PC-9 (cell line): ENCODE measurements around the gene FRG2C. TPM values are rescaled to one million over a fixed set of nuclear protein-coding genes. Genes with fewer than 3 reads are reported as not detected.
"Not testable (repeated sequence)": the region's sequence is repeated elsewhere in the genome, so short reads cannot be mapped to it uniquely, and the experiment has no call there.

Experiments used
- Bru-seq: library from RNA; stranded (reverse); fragments of 400-500 nt; gene quantifications from one replicate; lab custom pipeline; 2021; lab: Mats Ljungman, UMichigan
- BruChase-seq, 2 experiments: library from RNA; stranded (reverse); fragments of 400-500 nt; gene quantifications; one replicate each; lab custom pipeline; 2021; lab: Mats Ljungman, UMichigan
- BruUV-seq: library from RNA; stranded (reverse); fragments of 400-500 nt; replicated peaks from 2 replicates; lab custom pipeline; 2021; lab: Mats Ljungman, UMichigan
- CTCF ChIA-PET: fragments of 300-600 bp; sonication (Branson Sonifier 250); formaldehyde crosslinking; loops from one replicate; lab custom pipeline; 2022; ENCODE audit warnings: antibody characterized with exemption; lab: Charles Lee
- POLR2A ChIA-PET: fragments of 300-600 bp; sonication (Branson Sonifier 250); formaldehyde crosslinking; loops from one replicate; lab custom pipeline; 2022; ENCODE audit warnings: antibody characterized with exemption; ENCODE audit not compliant: unreplicated experiment; lab: Charles Lee
- DNase-seq, 2 experiments: peaks; one replicate each; pipeline versions ENCODE4 v3.0.0 to v3.0.0-alpha.2; 2015 to 2022; ENCODE audit warnings: mixed read lengths in 1 of 2
- H2AFZ ChIP-seq: fragments of 200-600 bp; sonication (generic); 2 replicates; pipeline ENCODE4 v1.8.1; 2017; ENCODE audit warnings: antibody characterized with exemption
- H3F3A ChIP-seq: fragments of 200-600 bp; sonication (generic); 2 replicates; pipeline ENCODE4 v1.8.1; 2017; ENCODE audit warnings: antibody characterized with exemption, mild to moderate bottlenecking, low read depth; ENCODE audit not compliant: insufficient read depth
- H3K27ac ChIP-seq: fragments of 200-600 bp; sonication (generic); 2 replicates; pipeline ENCODE4 v1.6.1; 2016; ENCODE audit warnings: mixed run types
- H3K27me3 ChIP-seq: fragments of 200-600 bp; sonication (generic); 2 replicates; pipeline ENCODE4 v1.6.1; 2016; ENCODE audit warnings: low read depth, mixed run types; ENCODE audit not compliant: insufficient read depth
- H3K36me3 ChIP-seq: fragments of 200-600 bp; sonication (generic); 2 replicates; pipeline ENCODE4 v1.6.1; 2016; ENCODE audit warnings: low read depth, mixed run types
- H3K4me1 ChIP-seq: fragments of 200-600 bp; sonication (generic); replicated peaks from 2 replicates; pipeline ENCODE4 v1.6.1; 2016; ENCODE audit warnings: mixed run types; ENCODE audit not compliant: insufficient read depth
- H3K4me2 ChIP-seq: fragments of 200-600 bp; sonication (generic); 2 replicates; pipeline ENCODE4 v1.6.1; 2017; ENCODE audit warnings: mixed run types
- H3K4me3 ChIP-seq: fragments of 200-600 bp; sonication (generic); 2 replicates; pipeline ENCODE4 v1.6.1; 2016; ENCODE audit warnings: mixed run types
- H3K79me2 ChIP-seq: fragments of 200-600 bp; sonication (generic); 2 replicates; pipeline ENCODE4 v1.6.1; 2017; ENCODE audit warnings: low read depth, mixed run types
- H3K9me2 ChIP-seq: fragments of 200-600 bp; sonication (generic); 2 replicates; pipeline ENCODE4 v1.8.1; 2017; ENCODE audit warnings: mild to moderate bottlenecking; ENCODE audit not compliant: insufficient read depth
- H3K9me3 ChIP-seq: fragments of 200-600 bp; sonication (generic); 2 replicates; pipeline ENCODE4 v1.8.1; 2016; ENCODE audit warnings: low read depth; ENCODE audit not compliant: insufficient read depth
- H4K20me1 ChIP-seq: fragments of 200-600 bp; sonication (generic); 2 replicates; pipeline ENCODE4 v1.8.1; 2017; ENCODE audit not compliant: insufficient read depth
- intact Hi-C: fragments of 100-400 bp; cut with micrococcal nuclease; formaldehyde crosslinking; loops from one replicate; pipeline ENCODE4 v1.10.0; 2022; ENCODE audit not compliant: unreplicated experiment
- long read RNA-seq: library from polyadenylated mRNA; stranded (forward); transcript quantifications from one replicate; pipeline ENCODE4 v2.0.0, GENCODE V29; 2022
- total RNA-seq: library from RNA; stranded (reverse); gene quantifications from 2 replicates; pipeline ENCODE4 v1.2.3, GENCODE V29; 2021

The FRG2C gene
- total RNA-seq (not detected in 2 replicates), Bru-seq, nascent RNA (not detected), BruChase-seq, experiment 1, labeled RNA remaining after a 2-hour chase (not detected), BruChase-seq, experiment 2, labeled RNA remaining after a 6-hour chase (not detected)
- long read RNA-seq, result 0 reads

- CTCF ChIA-PET, POLR2A ChIA-PET: not testable (repeated sequence)
These were observed at the start of gene FRG2C for GRCh38 chr3:75664028-75664427. Gene FRG2C (plus strand): TSS chr3:75664328. CDS start chr3:75664380, 52 bp downstream.

GRCh38 chr3:75618666-75619305 is 45.3 kb upstream of the FRG2C start:
- BruUV-seq, H3K4me2 ChIP-seq, H2AFZ ChIP-seq, H3K36me3 ChIP-seq, H3K4me1 ChIP-seq, H3K4me3 ChIP-seq, H3K79me2 ChIP-seq, intact Hi-C loops, H3K9me3 ChIP-seq, H3K27me3 ChIP-seq, H4K20me1 ChIP-seq, H3F3A ChIP-seq, H3K27ac ChIP-seq, H3K9me2 ChIP-seq, DNase-seq, POLR2A ChIA-PET, CTCF ChIA-PET: not testable (repeated sequence)

More at GRCh38 chr3:75664028-75664427, at the start of gene FRG2C:
- intact Hi-C loops, H3K79me2 ChIP-seq, H2AFZ ChIP-seq, H3F3A ChIP-seq, H3K4me2 ChIP-seq, BruUV-seq, H3K9me2 ChIP-seq, H3K27ac ChIP-seq, H3K4me1 ChIP-seq, H3K36me3 ChIP-seq, H3K27me3 ChIP-seq, DNase-seq, H3K9me3 ChIP-seq, H4K20me1 ChIP-seq, H3K4me3 ChIP-seq: not testable (repeated sequence)

DNA sequence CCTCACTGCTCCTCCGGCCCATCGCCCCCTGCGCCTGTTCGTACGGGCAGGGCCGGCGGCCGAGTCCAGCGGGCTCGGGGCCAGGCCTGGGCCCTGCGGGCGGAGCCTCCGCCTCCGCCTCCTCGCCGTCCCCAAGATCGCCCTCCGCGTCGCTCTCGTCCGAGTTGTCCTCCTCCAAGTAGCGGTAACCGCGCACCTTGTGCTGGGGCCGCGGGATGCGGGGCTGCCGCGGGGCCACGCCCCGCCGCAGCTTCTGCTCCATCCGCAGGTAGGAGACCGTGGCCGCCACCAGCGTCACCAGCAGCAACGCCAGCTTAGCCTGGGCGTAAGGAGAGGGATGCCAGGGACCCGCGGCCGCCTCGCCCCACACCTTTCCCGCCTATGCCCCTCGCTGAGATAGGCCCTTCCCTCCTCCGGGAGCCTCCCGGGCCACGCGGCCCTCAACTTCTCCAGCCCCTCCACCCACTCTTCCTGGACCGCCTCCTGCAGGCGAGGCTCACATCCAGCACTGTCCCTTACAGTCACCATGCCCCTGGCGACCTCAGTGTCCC is 44.6 kb upstream of the FRG2C start:
- intact Hi-C loops, BruUV-seq, H3K27ac ChIP-seq, H3K4me2 ChIP-seq, H3K79me2 ChIP-seq, H3F3A ChIP-seq, H3K36me3 ChIP-seq, H3K9me2 ChIP-seq, H3K4me1 ChIP-seq, CTCF ChIA-PET, H3K27me3 ChIP-seq, DNase-seq, H2AFZ ChIP-seq, H3K9me3 ChIP-seq, H3K4me3 ChIP-seq, H4K20me1 ChIP-seq, POLR2A ChIA-PET: not testable (repeated sequence)

- POLR2A ChIA-PET, intact Hi-C loops, H3K4me3 ChIP-seq, H3K27ac ChIP-seq, BruUV-seq, H3F3A ChIP-seq, H4K20me1 ChIP-seq, H2AFZ ChIP-seq, H3K4me1 ChIP-seq, H3K9me3 ChIP-seq, CTCF ChIA-PET, H3K9me2 ChIP-seq, H3K4me2 ChIP-seq, H3K79me2 ChIP-seq, H3K36me3 ChIP-seq, H3K27me3 ChIP-seq, DNase-seq: not testable (repeated sequence)
These were observed 42.4 kb upstream of the FRG2C start for GRCh38 chr3:75621772-75622171.

DNA sequence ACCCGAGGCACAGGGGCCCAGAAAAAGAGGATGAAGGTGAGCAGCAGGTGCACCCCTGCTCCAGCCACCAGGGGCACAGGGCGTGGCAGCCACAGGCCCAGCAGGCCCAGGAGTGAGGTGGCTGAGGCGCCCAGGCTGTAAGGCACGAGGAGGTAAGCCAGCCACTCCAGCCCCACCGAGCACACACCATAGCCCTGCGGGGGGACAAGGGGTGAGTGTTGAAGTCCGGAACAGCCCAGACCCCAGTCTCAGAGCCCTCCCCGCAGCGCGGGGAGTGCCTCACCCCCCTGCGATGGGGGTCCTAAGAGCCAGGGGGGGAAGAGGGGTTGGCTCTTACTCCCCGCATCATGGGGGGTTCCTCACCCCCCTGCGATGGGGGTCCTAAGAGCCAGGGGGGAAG is 40.5 kb upstream of the FRG2C start:
- H4K20me1 ChIP-seq, intact Hi-C loops, CTCF ChIA-PET, H3K27me3 ChIP-seq, H3K79me2 ChIP-seq, H3K36me3 ChIP-seq, H3K4me1 ChIP-seq, POLR2A ChIA-PET, H3K4me2 ChIP-seq, H3K27ac ChIP-seq, H2AFZ ChIP-seq, H3K9me2 ChIP-seq, H3K4me3 ChIP-seq, BruUV-seq, H3K9me3 ChIP-seq, DNase-seq, H3F3A ChIP-seq: not testable (repeated sequence)

DNA sequence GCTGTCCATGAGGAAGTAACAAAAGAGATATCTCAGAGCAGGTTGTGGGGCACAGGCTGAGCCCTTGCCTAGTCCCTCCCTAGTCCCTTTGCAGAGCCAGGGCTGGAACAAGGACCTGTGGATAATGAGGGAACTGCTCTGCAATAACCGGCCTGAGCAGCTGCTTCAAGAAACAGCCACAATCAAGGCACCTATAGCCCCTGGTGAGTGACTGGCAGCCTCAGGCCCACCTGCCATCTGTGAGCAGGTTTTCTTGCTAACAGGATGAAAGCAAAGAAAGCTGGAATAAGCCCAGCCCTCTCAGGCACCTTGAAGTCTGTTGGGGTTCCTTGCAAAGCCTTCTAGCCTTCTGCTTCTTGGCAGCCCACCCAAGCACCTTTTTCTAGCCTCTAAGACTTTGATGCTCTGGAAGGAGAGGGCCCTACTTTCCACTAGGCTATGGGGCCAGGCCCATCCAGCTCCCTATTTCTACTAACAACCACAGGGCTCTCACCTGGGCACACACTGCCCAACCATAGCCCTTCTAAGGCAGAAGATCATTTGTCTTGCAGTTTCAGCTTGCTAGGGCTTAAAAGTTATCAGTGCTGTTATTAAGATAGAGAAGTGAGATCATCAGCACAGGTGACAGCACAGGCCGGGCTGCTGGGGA is 33.1 kb upstream of the FRG2C start:
- CTCF ChIA-PET, BruUV-seq, intact Hi-C loops: not testable (repeated sequence)

More for the DNA sequence above, 33.1 kb upstream of the FRG2C start:
- H3K9me3 ChIP-seq, H3K4me2 ChIP-seq, DNase-seq, POLR2A ChIA-PET, H2AFZ ChIP-seq, H3K27me3 ChIP-seq, H3K36me3 ChIP-seq, H3K27ac ChIP-seq, H3F3A ChIP-seq, H4K20me1 ChIP-seq, H3K79me2 ChIP-seq, H3K4me3 ChIP-seq, H3K9me2 ChIP-seq, H3K4me1 ChIP-seq: not testable (repeated sequence)
